GM13976 (cell line): ENCODE results near the gene DPP6.
A peak's percentile ranks its signal among the peaks of the same experiment; 100 is the strongest.

Experiments
- DNase-seq: peaks from one replicate; pipeline ENCODE4 v3.0.0; 2012; ENCODE audit warnings: low spot score
- in situ Hi-C: fragments of 300-500 bp; cut with MboI; formaldehyde crosslinking; loops from one replicate; pipeline ENCODE4 v1.12.0; 2022; ENCODE audit warnings: low sequenced_read_pairs, mixed read lengths, inconsistent platforms; ENCODE audit not compliant: unreplicated experiment
- TF ChIP-seq, protein P1 (sequence below): IDR thresholded peaks from 2 replicates; pipeline ENCODE4 v1.5.1; 2012; ENCODE audit warnings: borderline replicate concordance, mild to moderate bottlenecking; ENCODE audit not compliant: insufficient read depth; ENCODE audit errors: extremely low read depth, missing control alignments, control extremely low read depth

Gene DPP6

DNA sequence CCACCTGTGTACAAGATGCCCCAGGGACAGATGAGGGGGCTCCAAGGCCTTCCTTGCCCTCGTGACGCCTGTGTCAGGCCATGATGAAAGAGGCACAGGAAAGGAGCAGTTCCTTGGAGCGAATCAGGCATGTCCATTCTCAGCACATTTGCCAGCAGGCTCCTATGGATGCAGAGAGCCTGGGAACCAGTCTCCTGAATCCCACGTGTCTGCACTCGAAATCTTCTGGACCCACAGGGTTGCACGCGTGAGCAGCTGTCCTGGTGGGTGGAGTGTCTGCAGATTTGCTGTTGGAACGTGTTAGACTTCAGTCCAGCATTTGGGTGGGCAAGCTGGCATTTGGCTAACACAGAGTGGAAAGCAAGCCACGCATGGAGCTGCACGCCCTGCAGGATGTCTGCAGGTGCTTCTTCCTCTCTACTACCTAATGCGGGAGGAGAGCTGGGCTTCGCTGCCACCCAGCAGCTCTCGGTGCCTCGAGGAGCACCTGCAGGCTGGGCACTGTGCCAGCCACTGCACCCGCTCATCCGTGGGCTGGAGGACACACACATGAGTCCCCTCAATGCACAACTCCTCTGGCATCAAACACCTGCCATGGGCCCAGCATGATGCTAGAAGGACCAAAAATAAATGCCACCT is 810.1 kb downstream of the DPP6 start:
- TF ChIP-seq, protein P1, sequence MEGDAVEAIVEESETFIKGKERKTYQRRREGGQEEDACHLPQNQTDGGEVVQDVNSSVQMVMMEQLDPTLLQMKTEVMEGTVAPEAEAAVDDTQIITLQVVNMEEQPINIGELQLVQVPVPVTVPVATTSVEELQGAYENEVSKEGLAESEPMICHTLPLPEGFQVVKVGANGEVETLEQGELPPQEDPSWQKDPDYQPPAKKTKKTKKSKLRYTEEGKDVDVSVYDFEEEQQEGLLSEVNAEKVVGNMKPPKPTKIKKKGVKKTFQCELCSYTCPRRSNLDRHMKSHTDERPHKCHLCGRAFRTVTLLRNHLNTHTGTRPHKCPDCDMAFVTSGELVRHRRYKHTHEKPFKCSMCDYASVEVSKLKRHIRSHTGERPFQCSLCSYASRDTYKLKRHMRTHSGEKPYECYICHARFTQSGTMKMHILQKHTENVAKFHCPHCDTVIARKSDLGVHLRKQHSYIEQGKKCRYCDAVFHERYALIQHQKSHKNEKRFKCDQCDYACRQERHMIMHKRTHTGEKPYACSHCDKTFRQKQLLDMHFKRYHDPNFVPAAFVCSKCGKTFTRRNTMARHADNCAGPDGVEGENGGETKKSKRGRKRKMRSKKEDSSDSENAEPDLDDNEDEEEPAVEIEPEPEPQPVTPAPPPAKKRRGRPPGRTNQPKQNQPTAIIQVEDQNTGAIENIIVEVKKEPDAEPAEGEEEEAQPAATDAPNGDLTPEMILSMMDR, result no peak
- peak; percentile 13 for DNase-seq
- in situ Hi-C loops, result no loop called here

DNA sequence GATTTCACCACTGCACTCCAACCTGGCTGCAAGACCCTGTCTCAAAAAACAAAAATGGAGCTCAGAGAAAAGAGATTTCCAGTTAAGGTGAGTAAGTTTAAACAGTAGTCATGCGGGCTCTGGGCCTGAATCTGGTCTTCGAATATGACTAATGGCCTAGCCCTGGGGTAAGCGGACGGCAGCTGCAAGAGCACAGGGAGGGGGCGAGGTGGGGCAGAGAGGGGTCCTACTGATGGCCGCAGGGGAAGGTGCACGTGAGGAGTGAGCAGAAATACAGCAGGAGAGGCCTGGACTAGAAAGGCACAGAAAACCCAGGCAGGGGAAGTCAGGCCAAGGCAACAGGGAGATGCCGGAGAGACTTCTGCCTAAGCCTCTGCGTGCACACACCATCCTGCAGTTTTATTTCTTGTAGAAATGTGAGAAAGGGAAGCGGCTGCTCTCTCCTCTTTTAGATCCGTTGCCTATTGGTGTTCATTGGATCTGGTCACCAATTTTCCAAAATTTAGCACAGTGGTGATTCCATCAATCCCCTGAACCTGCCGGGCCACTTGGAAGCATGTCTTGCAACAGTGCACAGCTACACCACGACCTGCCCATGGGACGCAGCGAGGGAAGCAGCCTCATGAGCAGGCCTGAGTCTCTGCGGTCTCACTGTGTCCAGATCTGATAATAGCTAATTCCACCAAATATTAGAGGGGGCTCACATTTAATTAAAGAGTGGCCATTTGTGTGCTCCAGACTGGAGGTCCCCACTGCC is 811.7 kb downstream of the DPP6 start:
- TF ChIP-seq, protein P1, result no peak

DNA sequence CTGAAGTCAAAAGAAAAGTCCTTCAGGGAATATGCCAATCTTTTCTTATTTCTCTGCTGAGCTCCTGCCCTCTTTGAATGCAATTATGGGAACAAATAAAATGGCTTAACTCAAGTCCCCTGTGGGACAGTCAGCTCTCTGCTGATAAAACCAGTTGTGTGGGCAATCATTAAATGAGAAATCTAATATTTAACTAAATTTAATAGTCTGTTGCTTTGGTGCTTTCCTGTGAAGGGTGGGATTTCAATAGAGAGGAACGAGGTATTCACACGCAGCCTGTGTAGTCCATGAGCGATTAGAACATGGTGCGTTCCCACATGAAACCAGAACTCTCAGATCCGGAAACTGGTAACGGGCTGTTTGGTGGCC is 812.3 kb downstream of the DPP6 start:
- no peak for DNase-seq
- in situ Hi-C loops, result no loop called here
- TF ChIP-seq, protein P1, result no peak

More for the DNA sequence above, 811.7 kb downstream of the DPP6 start:
- no peak for DNase-seq
- in situ Hi-C loops, result no loop called here

DNA sequence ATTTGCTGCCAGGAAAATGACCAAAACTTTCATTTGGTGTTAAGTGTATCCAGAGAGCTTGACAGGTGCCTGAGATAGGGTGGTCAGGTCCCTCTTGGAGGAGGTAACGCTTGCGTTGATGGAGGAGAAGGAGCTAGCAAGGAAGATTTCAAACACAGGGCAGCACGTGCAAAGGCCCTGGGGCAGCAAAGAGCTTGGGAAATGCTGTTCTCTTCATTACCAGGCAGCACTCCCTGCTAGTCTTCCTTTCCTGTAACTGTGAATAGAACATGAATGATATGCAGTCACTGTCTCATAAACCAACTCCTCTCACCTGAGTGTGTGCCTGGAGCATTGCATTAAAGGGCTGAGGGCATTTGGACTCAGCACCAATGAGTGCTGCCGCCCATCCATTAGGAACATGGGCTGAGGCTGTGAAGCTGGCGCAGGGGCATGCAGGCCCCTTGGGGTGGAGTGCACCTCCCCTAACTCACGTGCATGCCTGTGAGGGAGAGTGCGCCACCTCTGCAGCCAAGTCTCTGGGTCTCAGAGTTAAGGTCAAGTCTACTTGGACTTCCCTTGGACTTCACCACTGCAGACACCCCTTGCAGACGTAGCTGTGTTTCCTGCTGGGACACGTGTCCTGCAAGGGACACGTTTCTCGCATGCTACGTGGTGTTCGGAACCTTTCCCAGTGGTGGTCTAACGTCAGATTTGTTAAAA is 813.9 kb downstream of the DPP6 start:
- in situ Hi-C loops, result no loop called here
- no peak for DNase-seq
- TF ChIP-seq, protein P1, result no peak

DNA sequence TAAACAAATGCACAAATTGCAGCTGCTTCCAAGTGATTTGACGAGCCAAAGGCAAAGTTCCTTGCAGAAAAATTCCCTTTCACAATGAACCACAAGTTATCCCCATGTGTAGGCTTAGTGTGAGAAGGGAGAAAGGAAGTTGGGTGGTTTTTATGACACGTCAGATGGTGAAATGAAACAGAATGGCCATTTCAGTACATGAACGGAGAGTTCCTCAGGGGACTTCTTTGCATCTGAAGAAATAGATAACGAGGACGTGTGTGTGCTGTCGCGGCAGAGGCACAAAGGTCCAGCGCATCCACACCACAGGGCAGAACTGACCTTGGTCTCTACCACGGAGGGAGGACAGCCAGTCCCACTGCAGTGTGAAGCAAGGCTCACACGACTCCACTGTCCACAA is 814.9 kb downstream of the DPP6 start:
- DNase-seq, result no peak
- in situ Hi-C loops, result no loop called here

DNA sequence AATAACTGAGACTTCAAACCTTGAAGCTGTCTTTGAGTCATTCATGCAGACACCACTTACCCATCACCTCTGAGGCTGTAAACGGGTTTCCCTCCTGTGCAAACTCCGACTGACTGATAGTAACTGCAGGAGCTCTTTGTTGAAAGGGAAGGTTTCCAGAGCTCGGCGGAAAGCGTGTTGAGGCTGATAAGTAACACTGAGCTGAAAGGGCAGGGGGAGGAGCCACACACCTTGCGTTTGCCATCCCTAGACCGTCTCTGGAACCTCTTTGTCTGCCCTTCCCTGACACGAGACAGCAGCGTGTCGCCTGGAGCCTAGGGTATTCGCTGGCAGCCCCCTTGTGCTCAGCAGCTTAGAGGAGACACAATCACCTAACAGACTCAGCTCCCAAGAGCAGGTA is 816.7 kb downstream of the DPP6 start:
- TF ChIP-seq, protein P1, result no peak
- in situ Hi-C loops, result no loop called here
- no peak for DNase-seq

More for the DNA sequence above, 814.9 kb downstream of the DPP6 start:
- TF ChIP-seq, protein P1, result no peak
